ENCODE measurements around the gene HBZ.
"Not testable (repeated sequence)": the region's sequence is repeated elsewhere in the genome, so short reads cannot be mapped to it uniquely, and the experiment has no call there.

The HBZ gene

DNA sequence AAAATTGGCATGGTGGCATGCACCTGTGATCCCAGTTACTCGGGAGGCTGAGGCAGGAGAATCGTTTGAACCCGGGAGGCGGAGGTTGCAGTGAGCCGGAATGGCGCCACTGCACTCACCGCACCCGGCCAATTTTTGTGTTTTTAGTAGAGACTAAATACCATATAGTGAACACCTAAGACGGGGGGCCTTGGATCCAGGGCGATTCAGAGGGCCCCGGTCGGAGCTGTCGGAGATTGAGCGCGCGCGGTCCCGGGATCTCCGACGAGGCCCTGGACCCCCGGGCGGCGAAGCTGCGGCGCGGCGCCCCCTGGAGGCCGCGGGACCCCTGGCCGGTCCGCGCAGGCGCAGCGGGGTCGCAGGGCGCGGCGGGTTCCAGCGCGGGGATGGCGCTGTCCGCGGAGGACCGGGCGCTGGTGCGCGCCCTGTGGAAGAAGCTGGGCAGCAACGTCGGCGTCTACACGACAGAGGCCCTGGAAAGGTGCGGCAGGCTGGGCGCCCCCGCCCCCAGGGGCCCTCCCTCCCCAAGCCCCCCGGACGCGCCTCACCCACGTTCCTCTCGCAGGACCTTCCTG lies 27.7 kb downstream of the HBZ start, which contains the start of gene HBQ1:
TSS of gene HBQ1 (plus strand) at position 359 of the 575 bp plus-strand sequence. CDS start at position 387, 28 bp downstream.
- peak; percentile 72 for DNase-seq (ENCODE audit: low spot score)

DNA sequence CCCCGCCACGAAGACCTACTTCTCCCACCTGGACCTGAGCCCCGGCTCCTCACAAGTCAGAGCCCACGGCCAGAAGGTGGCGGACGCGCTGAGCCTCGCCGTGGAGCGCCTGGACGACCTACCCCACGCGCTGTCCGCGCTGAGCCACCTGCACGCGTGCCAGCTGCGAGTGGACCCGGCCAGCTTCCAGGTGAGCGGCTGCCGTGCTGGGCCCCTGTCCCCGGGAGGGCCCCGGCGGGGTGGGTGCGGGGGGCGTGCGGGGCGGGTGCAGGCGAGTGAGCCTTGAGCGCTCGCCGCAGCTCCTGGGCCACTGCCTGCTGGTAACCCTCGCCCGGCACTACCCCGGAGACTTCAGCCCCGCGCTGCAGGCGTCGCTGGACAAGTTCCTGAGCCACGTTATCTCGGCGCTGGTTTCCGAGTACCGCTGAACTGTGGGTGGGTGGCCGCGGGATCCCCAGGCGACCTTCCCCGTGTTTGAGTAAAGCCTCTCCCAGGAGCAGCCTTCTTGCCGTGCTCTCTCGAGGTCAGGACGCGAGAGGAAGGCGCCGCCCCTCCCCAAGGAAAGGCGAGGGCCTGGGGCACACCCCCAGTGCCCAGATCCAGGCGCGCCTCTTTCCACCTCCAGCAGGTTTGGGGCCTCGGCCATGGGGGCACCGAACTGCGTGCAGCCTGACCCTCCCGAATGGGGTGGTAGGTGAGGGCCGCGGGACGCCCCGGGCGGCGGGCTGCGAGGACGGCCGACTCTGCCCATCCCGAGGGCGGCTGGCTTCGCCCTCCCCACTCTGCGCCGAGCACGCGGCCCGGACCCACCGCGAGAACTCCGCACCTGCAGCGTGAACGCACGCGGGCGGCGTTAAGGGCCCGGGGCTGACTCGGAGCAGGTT lies 28.5 kb downstream of the HBZ start:
- DNase-seq (ENCODE audit: low spot score) = no peak

DNA sequence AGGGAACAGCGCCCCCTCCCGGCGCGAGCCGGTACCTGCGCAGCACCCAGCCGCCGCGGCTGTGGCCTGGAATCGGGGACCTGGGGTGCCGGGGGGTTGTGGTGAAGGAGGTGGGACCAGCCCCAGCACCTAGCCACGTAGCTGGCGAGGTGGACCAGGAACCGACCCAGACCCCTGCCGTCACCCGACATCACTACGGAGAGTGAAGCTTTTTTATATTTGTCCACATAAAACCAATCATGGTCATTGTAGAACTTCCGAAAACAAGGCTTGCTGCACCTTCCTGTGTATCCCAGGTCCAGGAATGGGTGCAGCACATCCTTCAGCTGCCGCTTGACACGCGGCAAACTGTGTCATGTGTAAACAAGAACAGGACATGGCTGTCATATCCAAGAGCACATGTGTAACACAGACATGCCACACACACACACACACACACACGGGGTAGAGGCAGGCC lies 29.1 kb downstream of the HBZ start:
- DNase-seq (ENCODE audit: low spot score) = peak; percentile 92

DNA sequence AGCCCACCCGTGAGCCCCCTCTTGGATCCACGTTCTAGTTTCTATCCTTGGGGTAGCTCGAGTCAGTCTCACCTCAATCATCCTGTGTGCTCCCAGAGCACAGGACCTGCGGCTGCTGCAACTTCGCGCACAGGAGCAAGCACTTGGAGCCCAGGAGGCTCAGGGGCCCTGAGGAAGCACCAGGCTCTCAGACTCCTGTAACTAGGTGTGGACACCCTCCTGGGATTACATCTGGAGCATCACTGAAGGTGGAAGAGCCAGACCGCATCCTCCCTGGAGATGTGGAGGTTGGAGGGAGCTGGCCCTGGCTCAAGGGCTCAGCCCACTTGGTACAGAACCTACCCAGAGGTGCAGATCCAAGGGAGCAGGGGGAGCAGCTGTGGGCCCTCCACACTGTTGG lies 30.6 kb downstream of the HBZ start:
- DNase-seq (ENCODE audit: low spot score) = no peak

DNA sequence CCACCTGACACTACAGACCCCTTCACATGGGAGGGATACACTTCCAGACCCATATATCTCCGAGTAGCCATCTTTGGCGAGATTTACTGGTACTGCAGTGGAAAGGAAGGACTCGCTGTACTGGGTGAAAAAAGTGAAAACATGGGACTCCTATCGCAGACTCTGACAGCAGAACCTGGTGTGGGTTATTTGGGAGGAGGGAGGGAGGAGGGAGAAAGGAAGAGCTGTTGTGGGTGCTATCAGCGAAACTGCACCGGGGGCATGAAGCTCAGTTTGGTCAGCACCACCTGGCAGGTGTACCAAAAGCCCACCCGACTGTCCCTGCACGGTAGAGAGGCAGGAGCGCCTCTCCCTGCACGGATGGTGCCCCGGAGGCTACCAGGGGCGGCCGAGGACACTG lies 32.8 kb downstream of the HBZ start:
- no peak for DNase-seq (ENCODE audit: low spot score)

DNA sequence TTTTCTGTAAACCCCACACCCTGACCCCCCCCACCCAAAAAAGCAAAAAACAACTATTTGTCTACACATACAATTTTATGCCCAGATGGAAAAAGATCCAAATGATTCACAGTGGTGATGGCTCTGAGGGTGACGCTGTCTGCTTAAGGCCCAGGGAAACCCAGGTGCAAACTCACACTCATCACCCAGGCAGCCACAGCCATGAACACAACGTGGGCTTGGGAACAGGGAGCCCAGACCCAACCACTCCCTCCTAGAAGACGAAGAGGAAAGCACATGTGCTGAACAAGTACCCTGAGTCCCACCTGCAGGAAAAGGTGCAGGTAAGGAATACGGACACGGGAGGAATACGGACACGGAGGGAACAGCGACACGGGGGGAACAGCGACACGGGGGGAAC lies 33.2 kb downstream of the HBZ start:
- DNase-seq (ENCODE audit: low spot score) = no peak

DNA sequence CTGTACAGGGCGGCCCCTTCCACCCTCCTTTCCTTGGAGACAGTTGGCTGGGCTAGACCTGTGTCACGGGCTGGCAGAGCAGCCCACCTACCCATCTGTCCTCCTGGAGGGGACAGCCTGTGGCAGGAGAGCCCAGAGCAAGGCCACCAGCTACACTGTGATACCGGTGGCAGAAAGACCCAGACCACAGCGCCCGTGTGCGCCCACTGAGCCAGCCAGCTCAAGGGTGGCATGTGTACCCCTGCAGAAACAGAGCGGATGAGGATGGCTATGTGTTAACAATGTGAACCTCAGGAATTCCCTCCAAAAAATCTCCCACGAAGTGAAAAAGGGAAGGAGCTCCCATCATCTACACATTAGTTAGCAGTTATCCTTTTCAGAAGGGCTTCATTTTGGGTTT lies 34.9 kb downstream of the HBZ start:
- DNase-seq (ENCODE audit: low spot score) = no peak

DNA sequence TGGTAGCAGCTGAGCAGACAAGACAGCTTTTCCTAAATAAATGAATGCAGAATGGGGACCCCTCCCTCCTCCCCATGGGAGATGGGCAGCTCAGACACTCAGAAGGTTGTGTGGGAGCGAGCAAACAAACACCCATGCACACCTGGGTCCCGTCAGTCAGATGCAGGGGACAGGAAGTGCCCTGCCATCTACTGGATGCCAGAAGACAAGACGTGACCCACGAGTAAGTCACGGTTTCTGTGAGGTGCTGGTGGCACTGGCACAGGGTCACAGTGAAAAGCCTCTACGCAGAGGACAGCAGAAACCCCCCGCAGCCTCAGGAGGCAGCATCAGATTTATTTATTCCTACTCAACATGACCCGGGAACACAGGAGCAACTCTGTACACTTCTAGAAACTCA lies 36.2 kb downstream of the HBZ start:
- peak; percentile 45 for DNase-seq (ENCODE audit: low spot score)

DNA sequence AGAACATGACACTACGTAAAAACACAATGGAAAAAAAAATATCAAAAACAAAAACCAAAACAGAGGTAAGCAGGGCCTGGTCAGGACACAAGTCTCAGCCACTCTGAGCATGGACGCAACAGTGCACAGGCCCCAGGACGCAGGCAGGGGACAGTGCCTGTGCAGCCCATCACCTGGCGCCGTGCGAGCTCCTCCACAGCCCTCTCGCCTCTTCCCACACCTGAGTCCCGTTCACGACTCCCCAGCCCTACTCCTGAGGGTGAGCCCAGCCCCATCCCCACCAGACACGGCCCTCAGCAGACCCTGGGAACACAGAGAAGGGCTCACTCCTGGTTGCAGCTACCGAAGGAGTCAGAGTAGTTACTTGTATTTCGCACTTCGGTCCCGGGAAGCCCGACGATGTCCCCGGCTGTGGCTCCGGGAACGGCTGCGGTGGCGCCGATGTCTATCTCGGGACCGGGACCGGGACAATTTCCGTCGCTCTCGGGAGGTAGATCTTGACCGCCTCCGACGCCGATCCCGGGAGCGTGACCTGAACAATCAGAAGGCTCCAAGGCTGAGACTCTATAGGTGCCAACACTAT lies 37.3 kb downstream of the HBZ start:
- no peak for DNase-seq (ENCODE audit: low spot score)

DNA sequence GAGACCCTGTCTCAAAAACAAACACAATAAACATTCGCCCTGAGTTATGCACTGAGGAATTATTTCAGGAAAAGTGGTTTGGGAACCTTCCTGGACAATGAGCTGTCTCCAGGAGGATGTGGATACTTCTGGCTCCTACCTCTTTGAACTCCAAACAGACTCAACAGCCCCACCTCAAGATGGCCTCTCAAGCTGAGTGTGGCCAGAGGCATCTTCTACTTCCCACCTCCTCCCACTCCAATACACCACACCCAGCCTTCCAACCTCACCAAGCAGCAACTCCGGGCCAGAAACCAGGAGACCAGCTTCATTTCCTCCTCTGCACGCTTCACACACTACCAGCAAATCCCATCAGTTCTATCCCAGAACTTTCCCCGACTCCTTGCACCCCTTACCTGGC lies 39.4 kb downstream of the HBZ start:
- no peak for DNase-seq (ENCODE audit: low spot score)

DNA sequence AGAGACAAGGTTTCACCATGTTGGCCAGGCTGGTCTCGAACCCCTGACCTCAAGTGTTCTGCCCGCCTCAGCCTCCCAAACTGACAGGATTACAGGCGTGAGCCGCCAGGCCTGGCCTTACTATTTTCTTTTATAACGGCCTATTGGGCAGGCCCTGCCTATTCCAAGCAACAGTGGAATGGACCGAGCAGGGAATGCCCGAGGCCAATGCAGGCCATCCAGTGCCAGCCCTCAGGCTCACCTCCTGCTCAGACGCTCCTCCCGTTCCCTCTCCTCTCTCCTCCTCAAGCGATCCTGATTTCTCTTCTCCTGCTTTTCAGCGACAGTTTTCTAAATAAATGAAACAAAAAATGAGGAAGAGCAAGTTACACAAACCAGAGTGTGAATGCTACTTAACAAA lies 40.2 kb downstream of the HBZ start:
- no peak for DNase-seq (ENCODE audit: low spot score)

DNA sequence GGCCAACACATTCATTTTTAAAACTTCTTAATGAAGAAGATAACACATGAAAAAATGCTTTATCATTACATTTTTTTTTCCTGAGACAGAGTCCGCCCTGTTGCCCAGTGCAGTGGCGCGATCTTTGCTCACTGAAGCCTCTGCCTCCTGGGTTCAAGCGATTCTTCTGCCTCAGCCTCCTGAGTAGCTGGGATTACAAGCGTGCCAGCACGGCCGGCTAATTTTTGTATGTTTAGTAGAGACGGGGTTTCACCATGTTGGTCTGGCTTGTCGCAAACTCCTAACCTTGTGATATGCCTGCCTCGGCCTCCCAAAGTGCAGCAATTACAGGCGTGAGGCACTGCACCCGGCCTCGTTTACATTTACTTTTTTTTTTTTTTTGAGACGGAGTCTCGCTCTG lies 41.0 kb downstream of the HBZ start:
- DNase-seq (ENCODE audit: low spot score) = no peak

DNA sequence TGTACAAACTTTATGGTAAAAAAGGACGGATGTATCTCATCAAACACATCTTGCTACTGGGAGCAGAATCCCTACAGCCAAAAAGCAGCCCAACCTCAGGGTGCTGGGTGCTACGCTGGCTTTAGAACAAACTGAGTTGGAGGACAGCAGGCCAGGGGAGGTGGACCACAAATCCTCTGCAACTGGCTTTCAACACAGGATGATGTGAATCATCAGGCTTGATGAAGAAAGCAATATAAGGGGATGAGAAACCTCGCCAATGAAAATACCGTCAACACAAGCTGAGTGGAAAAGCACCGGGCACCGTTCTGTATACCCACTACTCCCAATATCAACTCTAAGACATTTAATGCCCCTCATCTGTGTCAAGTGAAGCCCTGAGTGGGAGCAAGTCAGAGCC lies 42.1 kb downstream of the HBZ start:
- no peak for DNase-seq (ENCODE audit: low spot score)

DNA sequence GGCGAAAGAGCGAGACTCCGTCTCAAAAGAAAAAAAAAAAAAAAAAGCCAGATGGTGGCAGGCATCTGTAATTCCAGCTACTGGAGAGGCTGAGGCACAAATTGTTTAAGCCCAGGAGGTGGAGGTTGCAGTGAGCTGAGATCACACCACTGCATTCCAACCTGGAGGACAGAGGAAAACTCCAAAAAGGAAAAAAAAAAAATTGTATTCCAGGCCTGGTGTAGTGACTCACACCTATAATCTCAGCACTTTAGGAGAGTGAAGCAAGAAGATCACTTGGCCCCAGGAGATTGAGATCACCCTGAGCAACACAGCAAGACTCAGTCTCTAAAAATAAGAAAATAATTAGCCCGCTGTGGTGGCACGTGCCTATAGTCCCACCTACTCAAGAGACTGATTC lies 47.9 kb downstream of the HBZ start:
- DNase-seq (ENCODE audit: low spot score) = no peak

DNA sequence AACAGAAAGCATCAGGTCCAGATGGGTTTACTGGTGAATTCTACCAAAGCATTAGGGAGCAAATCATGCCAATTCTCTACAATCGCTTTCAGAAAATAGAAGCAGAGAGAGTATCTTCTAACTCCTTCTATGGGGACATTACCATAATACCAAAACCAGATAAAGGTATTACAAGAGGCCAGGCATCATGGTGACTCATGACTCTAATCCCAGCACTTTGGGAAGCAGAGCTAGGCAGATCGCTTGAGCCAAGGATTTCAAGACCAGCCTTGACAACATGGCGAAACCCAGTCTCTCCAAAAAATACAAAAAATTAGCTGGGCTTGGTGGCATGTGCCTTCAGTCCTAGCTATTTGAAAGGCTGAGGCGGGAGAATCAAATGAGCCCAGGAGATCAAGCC lies 50.8 kb downstream of the HBZ start:
- DNase-seq (ENCODE audit: low spot score) = no peak

DNA sequence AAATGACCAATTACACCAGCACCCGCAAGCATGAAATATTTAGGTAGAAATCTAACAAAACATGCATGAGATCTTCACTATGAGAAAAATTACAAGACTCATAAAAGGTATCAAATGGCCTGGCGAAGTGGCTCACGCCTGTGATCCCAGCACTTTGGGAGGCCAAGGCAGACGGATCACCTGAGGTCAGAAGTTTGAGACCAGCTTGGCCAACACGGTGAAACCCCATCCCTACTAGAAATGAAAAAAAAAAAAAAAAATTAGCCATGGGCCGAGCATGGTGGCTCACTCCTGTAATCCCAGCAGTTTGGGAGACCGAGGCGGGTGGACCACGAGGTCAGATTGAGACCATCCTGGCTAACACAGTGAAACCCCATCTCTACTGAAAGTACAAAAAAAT lies 51.6 kb downstream of the HBZ start:
- not testable (repeated sequence) for DNase-seq (ENCODE audit: low spot score)

Data from germinal center (tissue), 1 donor.